GM06990 (cell line): Measurements from ENCODE around the gene MAP3K9.

Experiments
- DNase-seq: peaks from one replicate; pipeline ENCODE4 v3.0.0-alpha.2; 2011; ENCODE audit not compliant: insufficient read length; ENCODE audit errors: extremely low read depth
- H3K27me3 ChIP-seq: replicated peaks from 2 replicates; pipeline ENCODE4 v1.6.0; 2011; ENCODE audit warnings: low read length; ENCODE audit not compliant: control insufficient read depth, insufficient read depth
- H3K36me3 ChIP-seq: 2 replicates; pipeline ENCODE4 v1.5.1; 2011; ENCODE audit warnings: low read length; ENCODE audit not compliant: control insufficient read depth, insufficient read depth
- H3K4me3 ChIP-seq: replicated peaks from 2 replicates; pipeline ENCODE4 v1.5.1; 2011; ENCODE audit warnings: low read depth, mild to moderate bottlenecking, control low read depth, low read length
- CTCF ChIP-seq: IDR thresholded peaks from 2 replicates; pipeline ENCODE4 v1.5.1; 2011; ENCODE audit warnings: low read length, control low read depth, mild to moderate bottlenecking, inconsistent platforms; ENCODE audit not compliant: insufficient read depth, poor library complexity, severe bottlenecking

MAP3K9 gene

DNA sequence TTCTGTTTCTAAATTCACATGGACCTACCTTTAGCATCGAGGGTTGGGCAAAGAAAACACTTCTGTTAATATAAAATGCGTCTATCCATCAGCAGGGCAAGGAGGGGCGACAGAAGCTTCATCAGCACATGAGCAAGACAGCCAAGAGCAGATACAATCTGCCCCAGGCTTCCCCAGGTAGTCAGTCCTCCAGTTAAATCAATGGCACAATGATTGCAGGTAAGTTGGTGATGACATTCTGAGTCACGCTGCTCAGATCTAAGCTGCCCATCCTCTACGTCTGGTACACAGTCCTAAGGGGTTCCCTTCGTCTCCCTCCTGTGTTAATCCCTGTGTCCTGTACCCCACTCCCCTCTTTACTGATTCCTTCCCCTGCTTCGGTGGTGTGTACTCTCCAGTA, 38.8 kb downstream of the MAP3K9 start:
- no peak overlapping the region for H3K4me3 ChIP-seq
- DNase-seq: no peak
- no peaks in the 10 kb centered on the region for H3K27me3 ChIP-seq
- H3K36me3 ChIP-seq: no peaks in the 10 kb centered on the region
- no peak for TF ChIP-seq CTCF

GRCh38 chr14:70759398-70759797, 49.9 kb downstream of the MAP3K9 start:
- DNase-seq: no peak
- Histone ChIP-seq H3K27me3 (no peaks in the 10 kb centered on the region), H3K4me3 (no peak overlapping the region), H3K36me3 (peaks cover 3% of the 10 kb centered on the region; the same call in 1 of the 2 replicates)
- no peak for TF ChIP-seq CTCF

GRCh38 chr14:70755655-70756054, 53.7 kb downstream of the MAP3K9 start:
- DNase-seq: no peak
- Histone ChIP-seq H3K27me3 (no peaks in the 10 kb centered on the region), H3K36me3 (peaks cover under 1% of the 10 kb centered on the region), H3K4me3 (no peak overlapping the region)
- no peak for TF ChIP-seq CTCF

DNA sequence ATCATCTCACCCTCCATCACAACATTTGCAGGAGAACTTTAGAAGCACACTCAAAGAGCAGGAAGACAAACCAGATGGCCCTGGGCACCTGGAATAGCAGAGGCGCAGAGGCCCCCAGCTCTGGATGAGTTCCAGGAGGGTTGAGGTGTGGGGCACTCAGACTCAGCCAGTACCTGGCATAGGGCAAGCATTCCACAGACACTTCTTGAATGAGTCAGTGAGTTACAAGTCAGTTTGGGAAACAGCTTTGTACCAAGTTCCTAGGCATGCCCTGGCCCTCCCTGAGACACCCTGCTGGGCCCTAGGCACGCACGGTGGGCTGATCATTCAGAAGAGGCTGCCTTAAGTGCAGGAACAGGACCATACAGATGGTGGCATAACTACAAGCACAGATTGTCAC, 54.3 kb downstream of the MAP3K9 start:
- TF ChIP-seq CTCF: no peak
- Histone ChIP-seq H3K36me3 (no peaks in the 10 kb centered on the region; the same call in none of the 2 replicates), H3K4me3 (no peak overlapping the region), H3K27me3 (no peaks in the 10 kb centered on the region)
- DNase-seq: no peak

DNA sequence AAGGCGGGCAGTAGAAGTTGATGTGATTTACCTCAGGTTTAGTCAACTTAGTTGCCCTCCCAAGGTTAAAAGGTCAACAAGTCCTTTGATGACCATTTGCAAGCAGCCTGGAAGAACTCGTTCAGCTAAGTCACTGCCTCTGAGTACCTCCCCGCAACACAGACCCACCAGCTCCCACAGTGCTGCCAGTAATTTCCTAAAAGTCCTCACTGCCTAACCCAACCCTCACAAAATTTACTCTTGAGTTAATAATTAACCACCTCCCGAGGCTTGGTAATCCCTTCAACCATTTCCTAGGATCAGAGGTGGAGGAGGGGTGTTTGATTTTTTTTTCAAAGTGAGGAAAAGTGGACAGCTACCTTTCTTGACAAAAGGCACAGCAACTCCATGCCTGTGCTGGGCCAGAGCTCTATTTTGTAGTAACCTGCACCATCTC, 55.8 kb downstream of the MAP3K9 start:
- DNase-seq: no peak
- TF ChIP-seq CTCF: no peak
- no peaks in the 10 kb centered on the region for H3K27me3 ChIP-seq
- no peak overlapping the region for H3K4me3 ChIP-seq
- no peaks in the 10 kb centered on the region; the same call in none of the 2 replicates for H3K36me3 ChIP-seq

- H3K36me3 ChIP-seq: peaks cover 1% of the 10 kb centered on the region
- no peak for TF ChIP-seq CTCF
- H3K27me3 ChIP-seq: no peaks in the 10 kb centered on the region
- H3K4me3 ChIP-seq: no peak overlapping the region
- DNase-seq: no peak
These were observed 60.9 kb downstream of the MAP3K9 start for GRCh38 chr14:70748422-70748821.
